Activated CD8-positive, alpha-beta T cell treated with anti-CD3 and anti-CD28 coated beads, Interleukin-2, amount 10 ng/mL, durations not matched to agents 7 days and 5 days (primary cell): ENCODE data around the gene PLA2G2D. TPM values are rescaled to one million over a fixed set of nuclear protein-coding genes. Genes with fewer than 3 reads are reported as not detected.

Source experiments
- ATAC-seq: fragments of 150-1000 bp; cut with Tn5 transposase; one replicate; pipeline ENCODE4 v1.10.0; 2021; ENCODE audit warnings: moderate library complexity
- CTCF ChIA-PET: fragments of 350-600 bp; sonication (Branson Sonifier 250); formaldehyde crosslinking; loops from one replicate; lab custom pipeline; 2021; ENCODE audit warnings: antibody characterized with exemption; lab: Charles Lee
- POLR2A ChIA-PET: fragments of 350-600 bp; sonication (Branson Sonifier 250); formaldehyde crosslinking; loops from one replicate; lab custom pipeline; 2021; ENCODE audit warnings: antibody characterized with exemption; lab: Charles Lee
- DNase-seq: peaks from one replicate; pipeline ENCODE4 v3.0.0-alpha.2; 2020
- H3K27ac Mint-ChIP-seq: one replicate; pipeline ENCODE4 v1.8.0; 2021; ENCODE audit warnings: mild to moderate bottlenecking, mixed read lengths
- H3K27me3 Mint-ChIP-seq: one replicate; pipeline ENCODE4 v1.8.0; 2021; ENCODE audit warnings: low read depth, mixed read lengths
- H3K36me3 Mint-ChIP-seq: one replicate; pipeline ENCODE4 v1.8.0; 2021; ENCODE audit warnings: low read depth, mixed read lengths
- H3K4me1 Mint-ChIP-seq: one replicate; pipeline ENCODE4 v1.8.0; 2021; ENCODE audit warnings: low read depth, mixed read lengths
- H3K4me3 Mint-ChIP-seq: one replicate; pipeline ENCODE4 v1.8.0; 2021; ENCODE audit warnings: mild to moderate bottlenecking, mixed read lengths
- H3K9me3 Mint-ChIP-seq: one replicate; pipeline ENCODE4 v1.8.0; 2022; ENCODE audit warnings: mixed read lengths; ENCODE audit not compliant: insufficient read depth
- total RNA-seq, 2 experiments: library from RNA; stranded (reverse); gene quantifications; one replicate each; pipeline ENCODE4 v1.2.3, GENCODE V29; 2021

The PLA2G2D gene
- total RNA-seq, 2 experiments from 2014 or later: not detected

DNA sequence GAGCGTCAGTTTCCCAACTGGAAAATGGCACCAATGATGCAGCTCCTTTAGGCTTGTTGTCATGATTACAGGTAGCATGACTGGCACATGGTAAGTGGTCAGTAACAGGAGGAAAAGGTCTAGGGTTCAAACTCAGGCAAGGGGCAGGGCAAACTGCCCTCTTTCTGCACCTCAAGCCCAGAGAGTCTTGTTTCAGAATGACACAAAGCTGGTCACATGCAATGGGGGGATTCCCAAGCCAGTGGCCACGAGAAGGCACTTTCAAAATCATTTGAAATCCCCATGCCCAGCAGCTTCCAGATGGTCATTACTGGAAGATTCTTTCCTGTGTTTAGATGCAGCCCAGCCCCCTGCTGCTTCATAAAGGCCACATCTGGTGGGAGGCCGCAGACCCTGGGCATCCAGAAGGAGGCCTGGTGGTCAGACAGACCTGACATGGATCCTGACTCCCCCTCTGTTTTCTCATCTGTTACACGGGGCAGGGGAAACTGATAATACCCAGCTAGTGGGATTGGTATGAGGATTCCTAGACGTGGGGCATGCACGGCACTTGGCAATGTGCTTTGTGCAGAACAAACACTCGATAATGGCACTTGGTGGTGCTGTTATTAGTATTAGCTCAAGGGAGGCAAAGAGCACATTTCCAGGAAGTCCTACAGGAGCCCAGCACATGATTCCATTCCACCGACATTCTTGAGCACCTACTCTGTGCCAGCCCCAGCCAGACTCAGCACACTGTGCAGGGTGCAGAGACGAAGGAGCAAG lies 6.9 kb upstream of the PLA2G2D start:
- no peaks in the 10 kb centered on the region for H3K4me1 Mint-ChIP-seq
- ChIA-PET CTCF (no interaction called here), POLR2A (no interaction called here)
- peaks cover 8% of the 10 kb centered on the region for H3K27me3 Mint-ChIP-seq
- no peak overlapping the region for H3K4me3 Mint-ChIP-seq
- H3K9me3 Mint-ChIP-seq: no peaks in the 10 kb centered on the region
- H3K36me3 Mint-ChIP-seq: no peaks in the 10 kb centered on the region
- DNase-seq (no peak), ATAC-seq (no peak)
- no peak overlapping the region for H3K27ac Mint-ChIP-seq

DNA sequence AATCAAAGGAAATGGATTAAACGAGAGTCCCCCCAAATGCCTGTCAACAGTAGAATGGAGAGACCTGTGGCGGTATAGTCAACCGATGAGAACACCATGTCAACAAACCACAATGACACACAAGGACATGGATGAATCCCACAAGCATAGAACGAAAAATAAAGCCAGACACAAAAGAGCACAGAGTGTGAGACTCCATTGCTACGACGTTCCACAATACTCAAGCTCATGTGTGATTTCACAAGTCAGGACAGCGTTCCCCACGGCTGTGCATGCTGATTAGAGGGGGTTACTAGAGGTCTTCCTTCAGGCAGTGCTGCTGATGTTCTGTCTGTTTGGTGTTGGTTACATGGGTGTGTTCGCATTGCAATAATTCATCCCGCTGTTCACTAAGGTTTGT lies 5.8 kb upstream of the PLA2G2D start:
- H3K4me3 Mint-ChIP-seq: no peak overlapping the region
- no peaks in the 10 kb centered on the region for H3K36me3 Mint-ChIP-seq
- H3K27ac Mint-ChIP-seq: no peak overlapping the region
- ATAC-seq (no peak), DNase-seq (no peak)
- ChIA-PET CTCF (no interaction called here), POLR2A (no interaction called here)
- H3K9me3 Mint-ChIP-seq: no peaks in the 10 kb centered on the region
- H3K27me3 Mint-ChIP-seq: peaks cover 11% of the 10 kb centered on the region
- H3K4me1 Mint-ChIP-seq: no peaks in the 10 kb centered on the region

DNA sequence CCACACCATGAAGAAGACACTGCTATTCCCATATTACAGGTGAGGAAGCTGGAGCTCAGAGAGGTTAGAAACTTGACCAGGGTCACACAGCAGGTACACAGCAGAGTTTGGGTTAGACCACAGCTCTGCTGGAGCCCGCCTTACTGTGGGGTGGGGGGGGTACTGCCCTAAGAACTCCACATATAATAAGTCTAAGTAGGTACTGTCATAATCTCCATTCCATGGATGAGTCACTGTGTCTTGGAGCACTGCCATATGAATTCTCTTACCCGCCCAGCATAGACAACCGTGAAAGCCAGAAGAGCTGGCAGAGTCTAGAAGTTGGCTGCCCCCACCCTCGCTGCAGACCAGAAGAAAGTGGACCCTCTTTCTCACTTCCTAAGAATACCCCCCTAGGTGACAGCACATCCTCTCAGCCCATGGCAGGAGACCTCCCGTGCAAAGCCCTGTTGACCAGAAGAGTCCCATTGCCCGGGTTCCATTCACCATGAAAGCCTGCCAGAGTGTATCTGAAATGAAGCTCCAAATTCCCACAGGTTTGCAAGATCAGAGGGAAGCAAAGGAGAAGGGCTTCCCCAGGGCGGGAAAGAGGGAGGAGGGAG lies 5.2 kb upstream of the PLA2G2D start:
- POLR2A ChIA-PET: no interaction called here
- no peaks in the 10 kb centered on the region for H3K9me3 Mint-ChIP-seq
- ATAC-seq: no peak
- CTCF ChIA-PET: no interaction called here
- DNase-seq: no peak
- H3K27me3 Mint-ChIP-seq: peaks cover 14% of the 10 kb centered on the region
- no peaks in the 10 kb centered on the region for H3K36me3 Mint-ChIP-seq
- no peak overlapping the region for H3K4me3 Mint-ChIP-seq
- H3K4me1 Mint-ChIP-seq: no peaks in the 10 kb centered on the region
- no peak overlapping the region for H3K27ac Mint-ChIP-seq

DNA sequence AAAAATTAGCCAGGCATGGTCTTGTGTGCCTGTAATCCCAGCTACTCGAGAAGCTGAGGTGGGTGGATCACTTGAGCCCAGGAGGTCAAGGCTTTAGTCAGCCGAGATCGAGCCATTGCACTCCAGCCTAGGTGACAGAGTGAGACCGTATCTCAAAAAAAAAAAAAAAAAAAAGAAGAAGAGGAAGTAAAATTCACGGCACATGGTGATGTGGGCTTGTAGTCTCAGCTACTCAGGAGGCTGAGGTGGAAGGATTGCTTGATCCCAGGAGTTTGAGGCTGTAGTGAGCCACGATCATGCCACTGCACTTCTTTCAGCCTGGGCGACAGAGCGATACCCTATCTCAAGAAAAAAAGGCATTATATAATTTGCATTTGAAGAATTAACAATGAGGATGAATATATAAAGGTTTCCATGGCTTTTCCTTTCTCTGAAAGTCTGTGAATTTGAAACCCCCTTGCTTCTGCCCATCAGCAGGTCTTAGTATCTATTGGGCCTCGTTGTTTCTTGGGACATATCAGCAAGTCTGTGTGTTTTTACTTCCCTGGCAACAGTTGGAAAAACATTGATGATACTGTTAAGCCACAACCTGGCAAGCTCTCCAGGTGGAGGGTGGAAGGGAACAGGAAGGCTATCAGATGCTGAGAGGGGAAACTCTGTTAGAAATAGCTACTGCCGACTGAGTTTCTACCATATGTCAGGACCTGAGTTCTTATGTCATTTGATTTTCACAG lies 4.6 kb upstream of the PLA2G2D start:
- no peak for ATAC-seq
- Mint-ChIP-seq H3K27me3 (peaks cover 14% of the 10 kb centered on the region), H3K9me3 (no peaks in the 10 kb centered on the region), H3K4me3 (no peak overlapping the region), H3K4me1 (no peaks in the 10 kb centered on the region), H3K36me3 (no peaks in the 10 kb centered on the region), H3K27ac (no peak overlapping the region)
- no peak for DNase-seq
- ChIA-PET POLR2A (no interaction called here), CTCF (no interaction called here)

DNA sequence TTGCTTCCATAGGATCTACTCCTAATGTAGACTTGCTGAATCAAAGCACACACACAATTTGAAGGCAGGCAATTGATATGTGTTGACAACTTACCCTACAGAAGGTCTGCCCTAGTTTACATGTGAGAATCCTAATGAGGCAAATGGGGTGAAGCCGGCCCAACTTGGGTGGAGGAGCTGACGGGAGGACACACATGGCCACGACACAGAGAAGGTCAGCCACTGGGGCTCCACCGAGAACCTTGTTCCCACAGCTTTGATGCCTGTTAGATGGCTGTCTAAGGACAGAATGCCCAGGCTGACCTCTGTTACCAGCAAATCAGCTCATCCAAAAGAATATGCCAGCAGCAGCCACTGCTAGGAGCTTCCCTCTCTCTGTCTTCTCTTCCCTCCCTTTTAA lies 1.5 kb upstream of the PLA2G2D start:
- Mint-ChIP-seq H3K4me3 (no peak overlapping the region), H3K9me3 (no peaks in the 10 kb centered on the region), H3K27me3 (peaks cover 14% of the 10 kb centered on the region), H3K4me1 (no peaks in the 10 kb centered on the region), H3K27ac (no peak overlapping the region), H3K36me3 (no peaks in the 10 kb centered on the region)
- CTCF ChIA-PET: no interaction called here
- POLR2A ChIA-PET: no interaction called here
- ATAC-seq: no peak
- no peak for DNase-seq

DNA sequence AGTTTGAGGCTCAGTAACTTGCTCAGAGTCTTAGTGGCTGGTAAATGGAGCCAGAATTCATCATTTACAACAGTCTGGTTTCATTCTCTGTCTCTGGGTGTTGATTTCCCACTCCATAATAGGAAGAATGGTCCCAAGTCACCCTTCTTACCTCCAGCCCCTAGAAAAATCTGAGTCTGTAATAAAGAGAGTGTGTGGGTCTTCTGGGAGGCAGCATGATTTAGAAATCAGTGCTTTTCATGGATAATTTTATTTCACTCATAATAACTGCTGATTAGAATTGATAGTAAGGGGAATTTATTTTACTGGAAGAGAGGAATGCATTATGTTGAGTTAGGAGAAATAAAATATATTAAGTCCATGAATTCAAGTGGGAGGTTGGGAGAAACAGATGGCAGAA lies 2.1 kb downstream of the PLA2G2D start:
- POLR2A ChIA-PET: no interaction called here
- Mint-ChIP-seq H3K4me1 (no peaks in the 10 kb centered on the region), H3K27ac (no peak overlapping the region), H3K9me3 (no peaks in the 10 kb centered on the region), H3K27me3 (peaks cover 11% of the 10 kb centered on the region), H3K36me3 (no peaks in the 10 kb centered on the region), H3K4me3 (no peak overlapping the region)
- DNase-seq (no peak), ATAC-seq (no peak)
- CTCF ChIA-PET: no interaction called here

DNA sequence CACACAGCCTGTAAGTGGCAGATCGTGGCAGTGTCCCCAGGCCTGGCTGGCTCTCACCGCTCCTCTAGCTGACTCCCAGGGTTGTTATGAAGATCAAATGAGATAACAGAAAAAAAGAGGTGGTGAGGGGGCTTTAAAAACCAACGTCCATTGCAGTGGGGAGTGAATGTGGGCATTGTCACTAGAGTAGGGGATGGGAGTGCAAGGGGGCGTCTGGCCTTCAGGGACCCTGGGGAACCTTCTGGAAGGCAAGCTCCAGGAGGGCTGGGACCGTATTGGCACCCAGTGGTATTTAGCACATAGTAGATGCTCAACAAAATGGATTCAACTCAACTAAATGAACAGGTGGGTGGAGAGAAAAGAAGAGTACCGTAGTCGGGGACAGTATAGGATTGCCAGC lies 3.4 kb downstream of the PLA2G2D start:
- ChIA-PET POLR2A (no interaction called here), CTCF (no interaction called here)
- no peak overlapping the region for H3K27ac Mint-ChIP-seq
- no peak overlapping the region for H3K4me3 Mint-ChIP-seq
- H3K27me3 Mint-ChIP-seq: peaks cover 3% of the 10 kb centered on the region
- DNase-seq (no peak), ATAC-seq (no peak)
- H3K36me3 Mint-ChIP-seq: no peaks in the 10 kb centered on the region
- no peaks in the 10 kb centered on the region for H3K4me1 Mint-ChIP-seq
- no peaks in the 10 kb centered on the region for H3K9me3 Mint-ChIP-seq

DNA sequence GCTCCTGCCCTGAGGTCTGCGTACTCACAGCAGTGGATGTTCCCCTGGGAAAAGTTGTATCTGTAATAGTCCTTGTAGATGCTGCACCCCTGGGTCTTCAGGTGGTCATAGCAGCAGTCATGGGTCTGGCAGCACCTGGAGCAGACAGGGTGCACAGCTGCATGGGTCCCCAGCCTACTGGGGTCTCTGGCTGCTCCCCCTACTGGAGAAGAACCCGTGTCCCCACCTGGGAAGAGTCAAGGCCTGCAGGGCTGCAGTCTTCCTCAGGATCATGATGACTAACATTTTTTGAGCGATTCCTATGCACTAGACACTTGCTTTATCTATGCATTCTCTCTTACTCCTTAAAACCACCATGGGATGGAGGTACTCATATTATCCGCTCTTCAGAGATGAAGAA lies 3.9 kb downstream of the PLA2G2D start:
- Mint-ChIP-seq H3K9me3 (no peaks in the 10 kb centered on the region), H3K4me3 (no peak overlapping the region), H3K27ac (no peak overlapping the region), H3K36me3 (no peaks in the 10 kb centered on the region), H3K4me1 (no peaks in the 10 kb centered on the region), H3K27me3 (peaks cover 3% of the 10 kb centered on the region)
- ATAC-seq (no peak), DNase-seq (no peak)
- POLR2A ChIA-PET: no interaction called here
- CTCF ChIA-PET: no interaction called here

DNA sequence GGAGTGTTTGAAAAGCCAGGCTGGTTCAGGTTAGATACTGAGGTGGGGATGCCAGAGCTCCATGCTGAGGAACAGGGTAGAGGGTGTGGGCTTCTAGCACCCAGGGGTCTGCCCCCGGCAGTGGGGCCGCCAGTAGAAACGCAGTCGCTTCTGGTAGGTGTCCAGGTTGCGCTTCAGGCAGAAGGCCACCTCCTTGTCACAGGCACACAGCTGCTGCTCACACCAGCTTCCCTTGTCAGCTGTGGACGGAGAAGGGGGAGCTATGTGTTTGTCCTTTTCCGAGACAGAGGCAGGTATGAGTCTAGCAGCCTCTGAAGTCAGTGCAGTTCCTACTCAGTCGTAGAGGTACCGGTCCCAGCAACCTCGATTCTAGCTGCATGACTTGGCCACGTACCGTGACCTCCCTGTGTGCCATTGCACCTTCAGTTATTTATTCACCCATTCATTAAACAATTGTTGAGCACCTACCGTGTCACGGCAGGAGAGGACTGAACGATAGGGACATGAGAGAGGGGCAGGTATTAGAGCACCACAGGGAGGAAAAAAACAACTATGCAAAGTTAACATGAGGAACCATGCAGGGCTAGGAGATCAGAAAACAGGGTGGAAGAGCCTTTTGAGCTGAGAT lies 5.2 kb downstream of the PLA2G2D start:
- DNase-seq (no peak), ATAC-seq (no peak)
- Mint-ChIP-seq H3K27me3 (no peaks in the 10 kb centered on the region), H3K4me3 (no peak overlapping the region), H3K36me3 (no peaks in the 10 kb centered on the region), H3K4me1 (no peaks in the 10 kb centered on the region), H3K9me3 (no peaks in the 10 kb centered on the region), H3K27ac (no peak overlapping the region)
- CTCF ChIA-PET: no interaction called here
- POLR2A ChIA-PET: no interaction called here

DNA sequence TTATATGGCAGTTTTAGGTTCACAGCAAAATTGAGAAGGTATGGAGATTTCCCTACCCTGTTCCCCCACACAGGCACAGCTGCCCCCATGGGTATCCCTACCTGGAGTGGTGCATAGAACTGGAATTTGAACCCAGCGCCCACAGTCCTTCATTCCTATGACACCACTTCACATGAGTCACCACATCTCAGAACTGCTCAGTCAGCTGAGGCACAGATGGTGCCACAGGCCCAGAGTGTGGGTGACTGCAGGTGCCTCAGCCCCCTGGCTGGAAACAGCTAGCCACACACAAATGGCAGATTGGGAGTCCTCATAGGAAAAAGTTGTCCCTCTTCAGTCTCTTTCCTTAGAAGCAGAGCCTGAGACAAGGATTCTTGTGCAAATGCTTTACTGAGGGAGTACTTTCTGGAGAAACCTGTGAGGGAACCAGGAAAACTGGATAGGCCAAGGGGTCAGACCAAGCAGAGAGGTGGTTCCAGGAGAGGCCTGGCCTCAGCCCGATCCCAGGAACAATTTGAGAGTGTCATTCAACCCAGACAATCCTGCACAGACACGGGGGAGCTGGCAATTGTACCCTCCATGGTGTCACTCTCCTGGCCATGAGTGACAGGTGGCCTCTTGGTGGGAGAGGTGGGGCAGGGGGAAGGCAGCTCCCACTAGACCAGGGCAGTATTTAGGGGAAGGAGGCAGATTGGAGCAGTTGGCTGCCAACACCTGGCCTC lies 6.9 kb downstream of the PLA2G2D start:
- ATAC-seq (no peak), DNase-seq (no peak)
- no peaks in the 10 kb centered on the region for H3K4me1 Mint-ChIP-seq
- H3K4me3 Mint-ChIP-seq: no peak overlapping the region
- H3K36me3 Mint-ChIP-seq: no peaks in the 10 kb centered on the region
- H3K9me3 Mint-ChIP-seq: no peaks in the 10 kb centered on the region
- CTCF ChIA-PET: no interaction called here
- POLR2A ChIA-PET: no interaction called here
- H3K27me3 Mint-ChIP-seq: peaks cover 4% of the 10 kb centered on the region
- H3K27ac Mint-ChIP-seq: no peak overlapping the region

DNA sequence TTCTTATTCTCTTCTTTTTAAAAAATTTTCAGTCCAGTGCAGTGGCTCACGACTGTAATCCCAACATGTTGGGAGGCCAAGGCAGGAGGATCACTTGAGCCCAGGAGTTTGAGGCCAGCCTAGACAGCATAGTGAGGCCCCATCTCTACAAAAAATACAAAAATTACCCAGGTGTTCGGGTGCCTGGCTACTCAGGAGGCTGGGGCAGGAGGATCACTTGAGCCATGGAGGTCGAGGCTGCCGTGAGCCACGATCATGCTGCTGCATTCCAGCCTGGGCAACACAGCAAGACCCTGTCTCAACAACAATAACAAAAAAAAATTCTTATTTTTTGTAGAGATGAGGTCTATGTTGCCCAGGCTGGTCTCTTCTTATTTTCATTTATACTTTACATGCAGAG lies 7.9 kb downstream of the PLA2G2D start:
- Mint-ChIP-seq H3K4me3 (no peak overlapping the region), H3K36me3 (no peaks in the 10 kb centered on the region), H3K4me1 (no peaks in the 10 kb centered on the region), H3K27me3 (peaks cover 7% of the 10 kb centered on the region), H3K9me3 (no peaks in the 10 kb centered on the region), H3K27ac (no peak overlapping the region)
- no peak for DNase-seq
- POLR2A ChIA-PET: no interaction called here
- ATAC-seq: no peak
- CTCF ChIA-PET: no interaction called here
